GM12878 (cell line): ENCODE measurements around the gene MBNL1.

Source experiments
- POLR2AphosphoS2 ChIP-seq: IDR thresholded peaks from 2 replicates; pipeline ENCODE4 v1.6.1; 2011; ENCODE audit warnings: low read depth, mild to moderate bottlenecking, low read length, improper control_type of control experiment, moderate library complexity
- SREBF1 ChIP-seq: IDR thresholded peaks from 2 replicates; pipeline ENCODE4 v1.6.1; 2012; ENCODE audit warnings: mild to moderate bottlenecking, low read length
- TF ChIP-seq, protein P1 (sequence below), 3 experiments: IDR thresholded peaks in 2 of 3; conservative IDR thresholded peaks in 1 of 3; 2 replicates each; pipeline ENCODE4 v1.5.1; 2011; ENCODE audit warnings: low read depth in 3 of 3, low read length in 3 of 3, mild to moderate bottlenecking in 3 of 3, control low read depth in 2 of 3, moderate library complexity in 2 of 3, inconsistent platforms in 1 of 3, mixed read lengths in 1 of 3; ENCODE audit not compliant: control insufficient read depth in 2 of 3, insufficient read depth in 1 of 3; ENCODE audit errors: extremely low read depth in 1 of 3
- TF ChIP-seq, protein P2 (sequence below): IDR thresholded peaks from 2 replicates; pipeline ENCODE4 v1.6.1; 2012; ENCODE audit warnings: low read depth, low read length, improper control_type of control experiment

DNA sequence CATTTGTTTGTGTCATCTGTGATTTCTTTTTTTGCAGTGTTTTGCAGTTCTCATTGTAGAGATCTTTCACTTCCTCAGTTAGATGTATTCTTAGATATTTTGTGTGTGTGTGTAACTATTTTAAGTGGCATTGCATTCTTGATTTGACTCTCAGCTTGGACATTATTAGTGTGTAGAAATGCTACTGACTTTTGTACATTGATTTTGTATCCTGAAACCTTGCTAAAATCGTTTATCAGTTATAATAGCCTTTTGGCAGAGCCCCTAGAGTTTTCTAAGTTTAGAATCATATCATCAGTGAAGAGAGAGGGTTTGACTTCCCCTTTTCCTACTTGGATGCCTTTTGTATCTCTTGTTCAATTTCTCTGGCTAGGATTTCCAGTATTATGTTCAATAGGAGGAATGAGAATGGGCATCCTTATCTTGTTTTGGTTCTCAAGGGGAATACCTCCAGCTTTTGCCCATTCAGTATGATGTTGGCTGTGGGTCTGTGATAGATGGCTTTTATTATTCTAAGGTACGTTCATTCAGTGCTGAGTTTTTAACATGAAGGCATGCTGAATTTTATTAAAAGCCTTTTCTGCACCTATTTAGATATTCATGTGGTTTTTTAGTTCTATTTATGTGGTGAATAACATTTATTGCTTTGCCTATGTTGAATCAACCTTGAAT, 211.7 kb downstream of the MBNL1 start:
- TF ChIP-seq, protein P1, sequence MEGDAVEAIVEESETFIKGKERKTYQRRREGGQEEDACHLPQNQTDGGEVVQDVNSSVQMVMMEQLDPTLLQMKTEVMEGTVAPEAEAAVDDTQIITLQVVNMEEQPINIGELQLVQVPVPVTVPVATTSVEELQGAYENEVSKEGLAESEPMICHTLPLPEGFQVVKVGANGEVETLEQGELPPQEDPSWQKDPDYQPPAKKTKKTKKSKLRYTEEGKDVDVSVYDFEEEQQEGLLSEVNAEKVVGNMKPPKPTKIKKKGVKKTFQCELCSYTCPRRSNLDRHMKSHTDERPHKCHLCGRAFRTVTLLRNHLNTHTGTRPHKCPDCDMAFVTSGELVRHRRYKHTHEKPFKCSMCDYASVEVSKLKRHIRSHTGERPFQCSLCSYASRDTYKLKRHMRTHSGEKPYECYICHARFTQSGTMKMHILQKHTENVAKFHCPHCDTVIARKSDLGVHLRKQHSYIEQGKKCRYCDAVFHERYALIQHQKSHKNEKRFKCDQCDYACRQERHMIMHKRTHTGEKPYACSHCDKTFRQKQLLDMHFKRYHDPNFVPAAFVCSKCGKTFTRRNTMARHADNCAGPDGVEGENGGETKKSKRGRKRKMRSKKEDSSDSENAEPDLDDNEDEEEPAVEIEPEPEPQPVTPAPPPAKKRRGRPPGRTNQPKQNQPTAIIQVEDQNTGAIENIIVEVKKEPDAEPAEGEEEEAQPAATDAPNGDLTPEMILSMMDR (IDR thresholded peaks at IDR 0.05 in 2 of 3, conservative IDR thresholded peaks at IDR 0.05 in 1 of 3; ENCODE audit: control insufficient read depth in 2 of 3, extremely low read depth in 1 of 3, insufficient read depth in 1 of 3, low read depth in 3 of 3, low read length in 3 of 3): no peak
- TF ChIP-seq POLR2AphosphoS2 (no peak), SREBF1 (no peak)
- TF ChIP-seq, protein P2, sequence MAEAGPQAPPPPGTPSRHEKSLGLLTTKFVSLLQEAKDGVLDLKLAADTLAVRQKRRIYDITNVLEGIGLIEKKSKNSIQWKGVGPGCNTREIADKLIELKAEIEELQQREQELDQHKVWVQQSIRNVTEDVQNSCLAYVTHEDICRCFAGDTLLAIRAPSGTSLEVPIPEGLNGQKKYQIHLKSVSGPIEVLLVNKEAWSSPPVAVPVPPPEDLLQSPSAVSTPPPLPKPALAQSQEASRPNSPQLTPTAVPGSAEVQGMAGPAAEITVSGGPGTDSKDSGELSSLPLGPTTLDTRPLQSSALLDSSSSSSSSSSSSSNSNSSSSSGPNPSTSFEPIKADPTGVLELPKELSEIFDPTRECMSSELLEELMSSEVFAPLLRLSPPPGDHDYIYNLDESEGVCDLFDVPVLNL: no peak
